ENCODE measurements around the gene BUD13. TPM values are rescaled to one million over a fixed set of nuclear protein-coding genes. Genes with fewer than 3 reads are reported as not detected.

Gene BUD13
- total and polyA plus RNA-seq, 2 experiments from 2014 or later = 6.3 to 8.2 TPM

GRCh38 chr11:116800610-116801009 is 27.8 kb upstream of the BUD13 start:
- Histone ChIP-seq H3K79me2 (ENCODE audit: insufficient read depth) (no peaks in the 10 kb centered on the region), H3K4me1 (ENCODE audit: insufficient read depth) (no peaks in the 10 kb centered on the region), H3K9me2 (ENCODE audit: insufficient read depth) (no peaks in the 10 kb centered on the region), H3K9ac (no peak overlapping the region), H3K9me3 (ENCODE audit: low read depth) (no peaks in the 10 kb centered on the region), H3K36me3 (ENCODE audit: low read depth) (no peaks in the 10 kb centered on the region), H3K27ac (no peak overlapping the region), H3F3A (ENCODE audit: insufficient read depth) (no peaks in the 10 kb centered on the region), H3K4me2 (ENCODE audit: unreplicated experiment) (no peak overlapping the region), H4K20me1 (ENCODE audit: insufficient read depth) (no peaks in the 10 kb centered on the region), H3K4me3 (no peak overlapping the region), H3K27me3 (replicated peaks; ENCODE audit: insufficient read depth) (no peaks in the 10 kb centered on the region), H2AFZ (no peak overlapping the region)
- in situ Hi-C loops (cut with MboI) = no loop called here
- no peak for DNase-seq
- WGBS, 2 experiments (ENCODE audit: low coverage in 1 of 2, low lambda C conversion rate in 2 of 2, missing lambda C conversion rate in 2 of 2) = 93 to 94% methylated on average over 2 of the region's 2 CpGs
- TF ChIP-seq EZH2 (IDR thresholded peaks at IDR 0.05; ENCODE audit: insufficient read depth, poor library complexity, severe bottlenecking) = no peak
- TF ChIP-seq EZH2phosphoT487 (IDR thresholded peaks at IDR 0.05; ENCODE audit: insufficient read depth, low read depth) = no peak

GRCh38 chr11:116798368-116798767 is 25.6 kb upstream of the BUD13 start:
- TF ChIP-seq EZH2phosphoT487 (IDR thresholded peaks at IDR 0.05; ENCODE audit: insufficient read depth, low read depth) (no peak), EZH2 (IDR thresholded peaks at IDR 0.05; ENCODE audit: insufficient read depth, poor library complexity, severe bottlenecking) (no peak)
- H3K4me3 ChIP-seq = no peak overlapping the region

GRCh38 chr11:116797816-116798215 is 25.0 kb upstream of the BUD13 start:
- no peak for DNase-seq
- H3F3A ChIP-seq (ENCODE audit: insufficient read depth) = peaks cover 14% of the 10 kb centered on the region
- H3K4me1 ChIP-seq (ENCODE audit: insufficient read depth) = peaks cover 18% of the 10 kb centered on the region
- H3K4me2 ChIP-seq (ENCODE audit: unreplicated experiment) = no peak overlapping the region
- H4K20me1 ChIP-seq (ENCODE audit: insufficient read depth) = no peaks in the 10 kb centered on the region
- H3K27ac ChIP-seq = no peak overlapping the region
- TF ChIP-seq EZH2phosphoT487 (IDR thresholded peaks at IDR 0.05; ENCODE audit: insufficient read depth, low read depth) = no peak
- TF ChIP-seq EZH2 (IDR thresholded peaks at IDR 0.05; ENCODE audit: insufficient read depth, poor library complexity, severe bottlenecking) = no peak
- no peak overlapping the region for H3K9ac ChIP-seq
- 87% methylated on average over 5 of the region's 5 CpGs for WGBS, 2 experiments (ENCODE audit: low coverage in 1 of 2, low lambda C conversion rate in 2 of 2, missing lambda C conversion rate in 2 of 2)
- no peak overlapping the region for H2AFZ ChIP-seq
- H3K79me2 ChIP-seq (ENCODE audit: insufficient read depth) = no peaks in the 10 kb centered on the region
- in situ Hi-C loops (cut with MboI) = no loop called here
- H3K4me3 ChIP-seq = no peak overlapping the region
- H3K9me3 ChIP-seq (ENCODE audit: low read depth) = no peaks in the 10 kb centered on the region
- no peaks in the 10 kb centered on the region for H3K36me3 ChIP-seq (ENCODE audit: low read depth)
- H3K9me2 ChIP-seq (ENCODE audit: insufficient read depth) = no peaks in the 10 kb centered on the region
- H3K27me3 ChIP-seq (replicated peaks; ENCODE audit: insufficient read depth) = no peaks in the 10 kb centered on the region

More at GRCh38 chr11:116798368-116798767, 25.6 kb upstream of the BUD13 start:
- 67 to 75% methylated on average over 5 of the region's 5 CpGs for WGBS, 2 experiments (ENCODE audit: low coverage in 1 of 2, low lambda C conversion rate in 2 of 2, missing lambda C conversion rate in 2 of 2)
- Histone ChIP-seq H4K20me1 (ENCODE audit: insufficient read depth) (no peaks in the 10 kb centered on the region), H3K9me2 (ENCODE audit: insufficient read depth) (no peaks in the 10 kb centered on the region), H3K4me1 (ENCODE audit: insufficient read depth) (peaks cover 14% of the 10 kb centered on the region), H2AFZ (no peak overlapping the region), H3K27ac (no peak overlapping the region), H3F3A (ENCODE audit: insufficient read depth) (peaks cover 10% of the 10 kb centered on the region), H3K9me3 (ENCODE audit: low read depth) (no peaks in the 10 kb centered on the region), H3K4me2 (ENCODE audit: unreplicated experiment) (no peak overlapping the region), H3K27me3 (replicated peaks; ENCODE audit: insufficient read depth) (no peaks in the 10 kb centered on the region), H3K79me2 (ENCODE audit: insufficient read depth) (no peaks in the 10 kb centered on the region), H3K36me3 (ENCODE audit: low read depth) (no peaks in the 10 kb centered on the region), H3K9ac (no peak overlapping the region)
- in situ Hi-C loops (cut with MboI) = no loop called here
- no peak for DNase-seq

- DNase-seq = no peak
- Histone ChIP-seq H3K9me3 (ENCODE audit: low read depth) (no peaks in the 10 kb centered on the region), H3K36me3 (ENCODE audit: low read depth) (no peaks in the 10 kb centered on the region), H3K9ac (no peak overlapping the region), H3K79me2 (ENCODE audit: insufficient read depth) (no peaks in the 10 kb centered on the region), H4K20me1 (ENCODE audit: insufficient read depth) (no peaks in the 10 kb centered on the region), H3F3A (ENCODE audit: insufficient read depth) (peaks cover 24% of the 10 kb centered on the region), H2AFZ (no peak overlapping the region), H3K4me3 (no peak overlapping the region), H3K27ac (no peak overlapping the region), H3K4me1 (ENCODE audit: insufficient read depth) (peaks cover 28% of the 10 kb centered on the region), H3K27me3 (replicated peaks; ENCODE audit: insufficient read depth) (no peaks in the 10 kb centered on the region), H3K9me2 (ENCODE audit: insufficient read depth) (no peaks in the 10 kb centered on the region), H3K4me2 (ENCODE audit: unreplicated experiment) (no peak overlapping the region)
- WGBS, 2 experiments (ENCODE audit: low coverage in 1 of 2, low lambda C conversion rate in 2 of 2, missing lambda C conversion rate in 2 of 2) = 88 to 95% methylated on average over 1 of the region's 1 CpG
- TF ChIP-seq EZH2 (IDR thresholded peaks at IDR 0.05; ENCODE audit: insufficient read depth, poor library complexity, severe bottlenecking) (no peak), EZH2phosphoT487 (IDR thresholded peaks at IDR 0.05; ENCODE audit: insufficient read depth, low read depth) (no peak)
- in situ Hi-C loops (cut with MboI) = no loop called here
Observed at GRCh38 chr11:116796548-116796947, 23.8 kb upstream of the BUD13 start.

GRCh38 chr11:116794851-116795250 is 22.1 kb upstream of the BUD13 start:
- no peak overlapping the region for H3K27ac ChIP-seq
- no peak overlapping the region for H3K4me2 ChIP-seq (ENCODE audit: unreplicated experiment)
- H3K4me1 ChIP-seq (ENCODE audit: insufficient read depth) = peaks cover 28% of the 10 kb centered on the region
- H3K79me2 ChIP-seq (ENCODE audit: insufficient read depth) = no peaks in the 10 kb centered on the region
- no peaks in the 10 kb centered on the region for H3K27me3 ChIP-seq (replicated peaks; ENCODE audit: insufficient read depth)
- no peak overlapping the region for H2AFZ ChIP-seq
- no peak for DNase-seq
- H3K9me2 ChIP-seq (ENCODE audit: insufficient read depth) = no peaks in the 10 kb centered on the region
- H3K36me3 ChIP-seq (ENCODE audit: low read depth) = no peaks in the 10 kb centered on the region
- no peak for TF ChIP-seq EZH2 (IDR thresholded peaks at IDR 0.05; ENCODE audit: insufficient read depth, poor library complexity, severe bottlenecking)
- no peak for TF ChIP-seq EZH2phosphoT487 (IDR thresholded peaks at IDR 0.05; ENCODE audit: insufficient read depth, low read depth)
- no peak overlapping the region for H3K4me3 ChIP-seq
- peaks cover 24% of the 10 kb centered on the region for H3F3A ChIP-seq (ENCODE audit: insufficient read depth)
- no peaks in the 10 kb centered on the region for H4K20me1 ChIP-seq (ENCODE audit: insufficient read depth)
- no peaks in the 10 kb centered on the region for H3K9me3 ChIP-seq (ENCODE audit: low read depth)
- H3K9ac ChIP-seq = no peak overlapping the region
- 88 to 91% methylated on average over 2 of the region's 2 CpGs for WGBS, 2 experiments (ENCODE audit: low coverage in 1 of 2, low lambda C conversion rate in 2 of 2, missing lambda C conversion rate in 2 of 2)
- in situ Hi-C loops (cut with MboI) = no loop called here
